ENCODE measurements around the gene MUS81.

DNA sequence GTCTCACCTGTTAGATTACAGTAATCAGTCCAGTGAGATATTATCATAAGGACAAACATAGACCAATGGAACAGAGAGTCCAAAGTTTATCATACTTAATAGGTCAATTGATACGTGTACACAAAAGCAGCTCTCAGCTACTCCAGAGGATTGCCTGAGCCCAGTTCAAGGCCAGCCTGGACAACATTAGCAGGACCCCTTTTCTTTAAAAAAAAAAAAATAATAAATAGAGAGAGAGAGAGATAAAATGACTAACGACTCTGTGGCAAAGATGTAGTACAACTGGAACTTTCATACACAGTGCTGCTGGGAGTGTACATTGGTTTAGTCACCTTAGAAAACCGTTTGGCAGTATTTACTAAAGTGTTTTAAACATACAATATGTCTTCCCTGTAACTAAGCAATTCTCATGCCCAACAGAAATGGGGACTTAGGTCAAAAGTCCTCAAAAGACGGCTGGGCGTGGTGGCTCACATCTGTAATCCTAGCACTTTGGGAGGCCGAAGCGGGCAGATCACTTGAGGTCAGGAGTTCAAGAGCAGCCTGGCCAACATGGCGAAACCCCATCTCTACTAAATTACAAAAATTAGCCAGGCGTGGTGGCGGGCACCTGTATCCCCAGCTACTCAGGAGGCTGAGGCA lies 15.9 kb upstream of the MUS81 start:
- TF ChIP-seq, protein P1, sequence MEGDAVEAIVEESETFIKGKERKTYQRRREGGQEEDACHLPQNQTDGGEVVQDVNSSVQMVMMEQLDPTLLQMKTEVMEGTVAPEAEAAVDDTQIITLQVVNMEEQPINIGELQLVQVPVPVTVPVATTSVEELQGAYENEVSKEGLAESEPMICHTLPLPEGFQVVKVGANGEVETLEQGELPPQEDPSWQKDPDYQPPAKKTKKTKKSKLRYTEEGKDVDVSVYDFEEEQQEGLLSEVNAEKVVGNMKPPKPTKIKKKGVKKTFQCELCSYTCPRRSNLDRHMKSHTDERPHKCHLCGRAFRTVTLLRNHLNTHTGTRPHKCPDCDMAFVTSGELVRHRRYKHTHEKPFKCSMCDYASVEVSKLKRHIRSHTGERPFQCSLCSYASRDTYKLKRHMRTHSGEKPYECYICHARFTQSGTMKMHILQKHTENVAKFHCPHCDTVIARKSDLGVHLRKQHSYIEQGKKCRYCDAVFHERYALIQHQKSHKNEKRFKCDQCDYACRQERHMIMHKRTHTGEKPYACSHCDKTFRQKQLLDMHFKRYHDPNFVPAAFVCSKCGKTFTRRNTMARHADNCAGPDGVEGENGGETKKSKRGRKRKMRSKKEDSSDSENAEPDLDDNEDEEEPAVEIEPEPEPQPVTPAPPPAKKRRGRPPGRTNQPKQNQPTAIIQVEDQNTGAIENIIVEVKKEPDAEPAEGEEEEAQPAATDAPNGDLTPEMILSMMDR (IDR thresholded peaks at IDR 0.05; ENCODE audit: insufficient read depth, low read length, poor library complexity, severe bottlenecking): no peak
- no peak for TF ChIP-seq EZH2phosphoT487 (conservative IDR thresholded peaks at IDR 0.05; ENCODE audit: low read length)
